BLaER1 treated with 17β-estradiol and CSF1 and Interleukin-3, amounts not matched to agents 10 nM and 100 nM (cell line): ENCODE measurements around the gene B4GALNT1.

Source experiments
- H3K27ac ChIP-seq, 11 experiments: shearing (Covaris generic); formaldehyde crosslinking; 2 replicates each; pipeline ENCODE4 v1.8.1; 2022
- H3K27me3 ChIP-seq, 11 experiments: shearing (Covaris generic); formaldehyde crosslinking; 2 replicates each; pipeline ENCODE4 v1.8.1; 2022
- H3K36me3 ChIP-seq, 11 experiments: shearing (Covaris generic); formaldehyde crosslinking; 2 replicates each; pipeline ENCODE4 v1.8.1; 2022
- H3K4me1 ChIP-seq, 10 experiments: shearing (Covaris generic); formaldehyde crosslinking; 2 replicates each; pipeline ENCODE4 v1.8.1; 2022
- H3K4me2 ChIP-seq, 11 experiments: shearing (Covaris generic); formaldehyde crosslinking; 2 replicates each; pipeline ENCODE4 v1.8.1; 2022
- H3K4me3 ChIP-seq, 10 experiments: shearing (Covaris generic); formaldehyde crosslinking; 2 replicates each; pipeline ENCODE4 v1.8.1; 2022
- H3K9ac ChIP-seq, 11 experiments: shearing (Covaris generic); formaldehyde crosslinking; 2 replicates each; pipeline ENCODE4 v1.8.1; 2022
- H3K9me3 ChIP-seq, 11 experiments: shearing (Covaris generic); formaldehyde crosslinking; replicated peaks in 1 of 11; 2 replicates each; pipeline ENCODE4 v1.8.1; 2022
- H4K20me1 ChIP-seq, 11 experiments: shearing (Covaris generic); formaldehyde crosslinking; 2 replicates each; pipeline ENCODE4 v1.8.1; 2022
- Cebpa-rat ChIP-seq, 11 experiments: shearing (Covaris generic); IDR thresholded peaks; 2 replicates each; pipeline ENCODE4 v1.8.1; 2022

B4GALNT1 gene

GRCh38 chr12:57576613-57577160 is 56.3 kb downstream of the B4GALNT1 start:
- Histone ChIP-seq H3K9me3 (no peaks in the 10 kb centered on the region), H3K4me1 (no peaks in the 10 kb centered on the region), H3K27ac (no peak overlapping the region), H3K36me3 (no peaks in the 10 kb centered on the region), H3K27me3 (no peaks in the 10 kb centered on the region), H3K4me2 (no peak overlapping the region), H4K20me1 (no peaks in the 10 kb centered on the region), H3K9ac (no peak overlapping the region), H3K4me3 (no peak overlapping the region)
- no peak for TF ChIP-seq Cebpa-rat (IDR thresholded peaks at IDR 0.05)
